ENCODE data around the gene MYL12B.

The MYL12B gene

DNA sequence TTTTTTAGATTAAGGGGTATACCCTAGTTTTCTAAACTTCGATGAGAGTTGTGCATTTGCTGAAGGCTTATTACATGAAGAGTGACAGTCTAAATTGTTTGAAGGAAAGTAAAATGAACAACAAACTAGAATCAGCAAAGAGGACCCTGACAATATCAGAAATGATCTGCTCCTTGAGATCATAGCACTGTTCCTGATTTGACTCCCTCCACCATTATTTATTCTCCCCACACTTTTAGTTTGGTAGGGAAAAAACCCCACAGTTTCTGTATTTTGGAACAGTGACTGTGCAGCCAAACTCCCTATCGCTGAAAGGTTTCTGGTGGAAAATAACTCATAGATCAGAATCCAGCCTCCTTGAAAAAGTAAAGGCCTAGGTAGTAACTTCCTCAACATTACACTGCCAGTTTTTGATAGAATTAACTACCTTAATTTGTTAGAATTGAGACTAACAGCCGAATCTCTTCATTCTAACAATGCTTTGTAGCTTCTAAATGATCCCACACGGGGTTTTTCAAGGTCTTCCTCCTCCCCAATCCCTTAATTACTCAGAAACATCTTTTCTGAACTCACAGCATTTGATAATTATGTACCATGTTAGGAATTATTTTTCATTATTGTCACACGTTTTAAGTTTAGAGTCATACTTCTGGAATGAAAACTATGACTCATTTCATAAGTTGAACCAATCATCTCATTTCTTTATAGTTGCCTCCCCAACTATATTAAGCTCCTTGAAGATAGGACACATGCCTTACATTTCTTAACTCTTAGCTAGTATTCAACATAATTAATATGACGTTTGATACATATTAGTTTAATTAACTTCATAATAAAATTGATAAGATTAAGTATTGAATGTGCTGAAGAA lies 11.5 kb upstream of the MYL12B start:
- Histone ChIP-seq H3K4me3 (ENCODE audit: low read depth in 1 of 2, low read length in 2 of 2) (peak overlapping the region; percentile 0 to 23), H3K27me3 (ENCODE audit: control insufficient read depth in 1 of 2, insufficient read depth in 2 of 2, low read length in 2 of 2) (no peaks in the 10 kb centered on the region), H3K9ac (ENCODE audit: low read depth in 1 of 2, low read length in 2 of 2) (peak overlapping the region; percentile 2 to 40), H3K4me1 (ENCODE audit: control insufficient read depth in 1 of 2, insufficient read depth in 2 of 2, low read length in 2 of 2) (peaks cover 26 to 38% of the 10 kb centered on the region in 2 donors), H3K9me3 (ENCODE audit: control insufficient read depth in 1 of 2, low read length in 2 of 2) (no peaks in the 10 kb centered on the region), H3K27ac (ENCODE audit: low read depth, low read length) (no peak overlapping the region), H3K36me3 (ENCODE audit: control insufficient read depth in 1 of 2, insufficient read depth in 2 of 2, low read length in 2 of 2) (peaks cover 28 to 29% of the 10 kb centered on the region in 2 donors)

DNA sequence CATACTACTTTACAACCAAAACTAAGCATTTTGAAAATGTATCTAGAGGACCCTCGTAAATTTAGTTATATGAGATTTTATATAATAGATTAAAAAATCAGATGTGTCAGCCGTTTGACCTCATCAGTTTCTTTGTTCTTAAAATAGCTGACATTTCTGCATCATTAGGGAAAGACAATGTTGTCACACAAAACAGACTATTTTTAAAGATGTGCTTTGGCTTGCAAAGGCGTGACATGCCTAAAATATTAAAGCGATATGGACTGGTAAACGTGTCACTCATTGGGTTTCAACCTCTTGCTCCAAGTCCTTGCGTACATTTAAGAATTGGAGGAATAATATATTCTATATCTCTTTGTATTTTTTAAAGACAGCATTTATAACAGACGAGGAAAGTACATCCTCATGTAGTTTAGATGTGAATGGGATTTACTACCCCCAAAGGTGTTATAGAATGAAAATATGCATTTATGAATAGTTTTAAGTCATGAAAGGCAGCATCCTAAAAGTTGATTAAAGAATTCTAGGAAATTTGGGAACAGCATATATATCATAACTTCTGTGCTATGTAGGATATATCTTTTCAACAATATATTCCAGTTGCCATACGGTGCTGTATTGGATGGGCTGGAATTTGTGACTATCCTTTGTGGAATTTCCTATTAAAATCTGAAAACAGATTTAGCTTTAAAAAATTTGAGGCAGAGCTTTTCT lies 10.5 kb upstream of the MYL12B start:
- H3K27ac ChIP-seq (ENCODE audit: low read depth, low read length): no peak overlapping the region
- peaks cover 36 to 38% of the 10 kb centered on the region in 2 donors for H3K36me3 ChIP-seq (ENCODE audit: control insufficient read depth in 1 of 2, insufficient read depth in 2 of 2, low read length in 2 of 2)
- no peaks in the 10 kb centered on the region for H3K9me3 ChIP-seq (ENCODE audit: control insufficient read depth in 1 of 2, low read length in 2 of 2)
- no peaks in the 10 kb centered on the region for H3K27me3 ChIP-seq (ENCODE audit: control insufficient read depth in 1 of 2, insufficient read depth in 2 of 2, low read length in 2 of 2)
- peaks cover 23 to 35% of the 10 kb centered on the region in 2 donors for H3K4me1 ChIP-seq (ENCODE audit: control insufficient read depth in 1 of 2, insufficient read depth in 2 of 2, low read length in 2 of 2)
- no peak overlapping the region for H3K9ac ChIP-seq (ENCODE audit: low read depth in 1 of 2, low read length in 2 of 2)
- no peak overlapping the region for H3K4me3 ChIP-seq (ENCODE audit: low read depth in 1 of 2, low read length in 2 of 2)

DNA sequence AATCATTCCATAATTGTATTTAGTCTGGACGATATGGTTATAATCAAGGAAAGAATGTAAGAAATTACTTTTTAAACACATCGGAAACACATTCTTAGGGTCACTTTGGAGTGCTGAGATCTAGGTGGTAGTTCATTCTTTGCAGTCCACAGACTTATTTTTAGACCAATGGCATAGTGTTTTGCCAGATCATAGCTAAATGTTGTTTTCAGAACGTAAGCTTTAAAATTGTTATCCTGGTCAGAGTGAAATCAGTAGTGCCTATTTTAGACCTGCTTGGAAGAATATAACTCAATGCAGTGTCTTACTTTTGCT lies 10.0 kb upstream of the MYL12B start:
- Histone ChIP-seq H3K4me1 (ENCODE audit: control insufficient read depth in 1 of 2, insufficient read depth in 2 of 2, low read length in 2 of 2) (peaks cover 18 to 35% of the 10 kb centered on the region in 2 donors), H3K4me3 (ENCODE audit: low read depth in 1 of 2, low read length in 2 of 2) (no peak overlapping the region), H3K36me3 (ENCODE audit: control insufficient read depth in 1 of 2, insufficient read depth in 2 of 2, low read length in 2 of 2) (peaks cover 41% of the 10 kb centered on the region in 2 donors), H3K27ac (ENCODE audit: low read depth, low read length) (no peak overlapping the region), H3K9ac (ENCODE audit: low read depth in 1 of 2, low read length in 2 of 2) (no peak overlapping the region), H3K27me3 (ENCODE audit: control insufficient read depth in 1 of 2, insufficient read depth in 2 of 2, low read length in 2 of 2) (no peaks in the 10 kb centered on the region), H3K9me3 (ENCODE audit: control insufficient read depth in 1 of 2, low read length in 2 of 2) (no peaks in the 10 kb centered on the region)

DNA sequence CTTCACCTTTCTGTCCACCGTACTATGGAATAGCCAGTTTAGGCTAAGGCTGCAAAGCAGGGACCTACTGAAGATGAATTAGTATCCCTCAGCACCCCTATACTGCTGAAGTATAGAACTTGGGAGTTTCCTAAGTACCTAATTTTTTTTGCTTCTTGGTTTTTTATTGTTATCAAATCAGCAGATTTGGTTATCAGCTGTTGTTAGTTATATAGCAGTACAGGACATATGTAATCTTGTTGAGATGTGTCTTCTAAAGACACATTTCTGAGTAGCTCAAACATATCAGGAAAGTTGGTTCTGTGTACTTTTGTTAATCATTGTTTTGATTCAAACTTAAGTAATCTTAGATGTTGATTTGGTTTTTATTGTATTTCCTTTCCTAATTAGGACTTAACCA lies 9.1 kb upstream of the MYL12B start:
- Histone ChIP-seq H3K4me1 (ENCODE audit: control insufficient read depth in 1 of 2, insufficient read depth in 2 of 2, low read length in 2 of 2) (peaks cover 18 to 35% of the 10 kb centered on the region in 2 donors), H3K27me3 (ENCODE audit: control insufficient read depth in 1 of 2, insufficient read depth in 2 of 2, low read length in 2 of 2) (no peaks in the 10 kb centered on the region), H3K9ac (ENCODE audit: low read depth in 1 of 2, low read length in 2 of 2) (no peak overlapping the region), H3K4me3 (ENCODE audit: low read depth in 1 of 2, low read length in 2 of 2) (no peak overlapping the region), H3K36me3 (ENCODE audit: control insufficient read depth in 1 of 2, insufficient read depth in 2 of 2, low read length in 2 of 2) (peaks cover 48 to 50% of the 10 kb centered on the region in 2 donors), H3K27ac (ENCODE audit: low read depth, low read length) (no peak overlapping the region), H3K9me3 (ENCODE audit: control insufficient read depth in 1 of 2, low read length in 2 of 2) (no peaks in the 10 kb centered on the region)

DNA sequence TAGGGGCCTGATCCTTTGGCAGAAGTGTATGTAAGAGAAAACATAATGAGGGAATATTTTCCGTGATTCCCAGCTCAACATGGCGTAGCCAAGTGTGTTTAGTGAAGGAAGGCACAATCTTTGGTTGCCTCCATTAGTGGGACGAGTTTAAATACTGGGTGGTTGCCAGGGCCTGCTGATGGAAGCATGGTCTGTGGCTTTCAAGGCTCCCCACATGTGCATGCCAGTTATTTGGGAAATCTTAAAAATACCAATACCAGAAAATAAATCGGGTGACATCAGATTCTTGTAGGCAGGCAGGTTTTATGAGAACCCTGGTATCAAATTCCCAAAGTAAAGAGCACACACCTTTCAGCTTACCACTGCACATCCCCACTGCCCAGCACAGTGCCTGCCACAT lies 7.2 kb upstream of the MYL12B start:
- Histone ChIP-seq H3K9ac (ENCODE audit: low read depth in 1 of 2, low read length in 2 of 2) (no peak overlapping the region), H3K36me3 (ENCODE audit: control insufficient read depth in 1 of 2, insufficient read depth in 2 of 2, low read length in 2 of 2) (peaks cover 46 to 59% of the 10 kb centered on the region in 2 donors), H3K9me3 (ENCODE audit: control insufficient read depth in 1 of 2, low read length in 2 of 2) (no peaks in the 10 kb centered on the region), H3K4me3 (ENCODE audit: low read depth in 1 of 2, low read length in 2 of 2) (no peak overlapping the region), H3K27me3 (ENCODE audit: control insufficient read depth in 1 of 2, insufficient read depth in 2 of 2, low read length in 2 of 2) (no peaks in the 10 kb centered on the region), H3K4me1 (ENCODE audit: control insufficient read depth in 1 of 2, insufficient read depth in 2 of 2, low read length in 2 of 2) (peaks cover 12 to 29% of the 10 kb centered on the region in 2 donors), H3K27ac (ENCODE audit: low read depth, low read length) (no peak overlapping the region)

DNA sequence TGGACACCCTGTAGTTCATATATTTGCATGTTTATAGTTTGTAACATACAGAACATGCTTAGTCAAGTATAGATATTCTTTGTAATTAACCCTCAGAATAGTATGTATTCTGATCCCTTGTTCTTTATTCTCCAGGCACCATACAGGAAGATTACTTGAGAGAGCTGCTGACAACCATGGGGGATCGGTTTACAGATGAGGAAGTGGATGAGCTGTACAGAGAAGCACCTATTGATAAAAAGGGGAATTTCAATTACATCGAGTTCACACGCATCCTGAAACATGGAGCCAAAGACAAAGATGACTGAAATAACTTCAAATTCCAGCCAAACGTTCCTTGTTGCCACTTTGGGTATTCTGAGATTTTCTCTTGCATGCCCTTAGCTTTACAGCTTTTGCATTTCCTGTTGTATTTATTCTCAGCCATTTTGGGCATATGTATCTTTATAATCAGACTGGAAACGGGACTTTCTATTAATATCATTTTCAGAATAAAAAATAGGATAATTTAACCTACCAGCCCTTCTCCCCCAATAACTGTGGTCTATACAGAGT lies 6.2 kb upstream of the MYL12B start:
- H3K27ac ChIP-seq (ENCODE audit: low read depth, low read length): no peak overlapping the region

DNA sequence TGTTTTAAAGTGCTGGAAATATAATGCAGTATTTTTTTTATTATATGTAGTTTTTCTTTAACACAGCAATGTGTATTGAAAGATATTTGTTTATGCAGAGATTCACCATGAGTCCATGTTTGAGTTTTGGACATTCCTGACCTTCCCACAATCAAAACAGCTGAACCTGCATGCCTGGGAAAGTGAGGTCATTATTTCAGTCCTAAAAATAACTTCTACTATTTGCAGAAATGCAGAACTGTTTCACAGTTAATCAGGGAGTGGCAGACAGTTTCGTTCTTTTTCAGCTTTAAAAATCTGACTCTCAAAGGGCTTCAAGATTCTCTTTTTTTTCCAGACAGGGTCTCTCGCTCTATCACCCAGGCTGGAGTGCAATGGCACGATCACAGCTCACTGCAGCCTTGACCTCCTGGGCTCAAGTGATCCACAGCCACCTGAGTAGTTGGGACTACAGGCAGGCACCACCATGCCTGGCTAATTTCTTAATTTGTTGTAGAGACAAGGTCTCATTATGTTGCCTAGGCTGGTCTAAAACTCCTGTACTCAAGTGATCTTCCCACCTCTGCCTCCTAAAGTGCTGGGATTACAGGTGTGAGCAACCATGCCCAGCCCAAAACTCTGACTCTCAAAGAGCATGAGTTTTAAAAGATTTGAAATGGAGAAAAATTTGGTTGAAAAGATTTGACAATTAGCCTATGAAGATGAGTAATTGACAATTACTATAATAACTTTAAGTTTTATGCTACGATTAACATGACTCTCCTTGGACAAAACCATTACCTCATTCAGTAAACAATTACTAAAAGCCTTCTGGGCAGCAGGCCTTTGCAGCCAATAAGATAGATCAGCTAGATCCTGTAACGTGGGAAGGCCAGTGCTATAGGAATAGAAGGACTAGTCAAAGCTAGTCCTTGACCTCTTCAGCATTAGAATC lies 5.0 kb upstream of the MYL12B start:
- Histone ChIP-seq H3K4me1 (ENCODE audit: control insufficient read depth in 1 of 2, insufficient read depth in 2 of 2, low read length in 2 of 2) (peaks cover 11 to 22% of the 10 kb centered on the region in 2 donors), H3K36me3 (ENCODE audit: control insufficient read depth in 1 of 2, insufficient read depth in 2 of 2, low read length in 2 of 2) (peaks cover 46 to 56% of the 10 kb centered on the region in 2 donors), H3K9me3 (ENCODE audit: control insufficient read depth in 1 of 2, low read length in 2 of 2) (no peaks in the 10 kb centered on the region), H3K9ac (ENCODE audit: low read depth in 1 of 2, low read length in 2 of 2) (no peak overlapping the region), H3K27ac (ENCODE audit: low read depth, low read length) (no peak overlapping the region), H3K27me3 (ENCODE audit: control insufficient read depth in 1 of 2, insufficient read depth in 2 of 2, low read length in 2 of 2) (no peaks in the 10 kb centered on the region), H3K4me3 (ENCODE audit: low read depth in 1 of 2, low read length in 2 of 2) (no peak overlapping the region)

More for the DNA sequence above, 6.2 kb upstream of the MYL12B start:
- Histone ChIP-seq H3K27me3 (ENCODE audit: control insufficient read depth in 1 of 2, insufficient read depth in 2 of 2, low read length in 2 of 2) (no peaks in the 10 kb centered on the region), H3K4me3 (ENCODE audit: low read depth in 1 of 2, low read length in 2 of 2) (no peak overlapping the region), H3K36me3 (ENCODE audit: control insufficient read depth in 1 of 2, insufficient read depth in 2 of 2, low read length in 2 of 2) (peaks cover 46 to 56% of the 10 kb centered on the region in 2 donors), H3K4me1 (ENCODE audit: control insufficient read depth in 1 of 2, insufficient read depth in 2 of 2, low read length in 2 of 2) (peaks cover 9 to 27% of the 10 kb centered on the region in 2 donors), H3K9ac (ENCODE audit: low read depth in 1 of 2, low read length in 2 of 2) (no peak overlapping the region), H3K9me3 (ENCODE audit: control insufficient read depth in 1 of 2, low read length in 2 of 2) (no peaks in the 10 kb centered on the region)

DNA sequence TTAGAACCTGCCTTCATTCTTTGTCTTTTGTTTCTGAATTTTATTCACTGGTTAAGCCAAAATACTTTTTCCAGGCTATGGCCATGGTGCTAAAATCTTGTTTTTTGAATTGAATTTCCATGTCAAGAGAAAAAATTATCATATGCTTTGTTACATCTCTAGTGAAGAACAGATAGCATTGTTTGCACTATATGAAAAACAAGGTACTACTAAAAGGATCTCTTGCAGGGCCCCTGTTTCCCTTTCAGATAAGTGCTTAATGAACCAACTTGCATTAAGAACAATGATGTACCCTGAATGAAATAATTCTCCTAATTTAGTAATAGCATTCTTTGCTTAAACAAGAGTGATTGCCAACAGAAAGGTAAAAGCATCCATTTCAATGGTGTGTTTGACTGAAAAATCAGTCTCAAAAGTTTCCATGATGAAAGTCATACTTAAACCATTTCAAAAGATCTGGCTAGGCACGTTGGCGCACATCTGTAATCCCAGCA lies 4.3 kb upstream of the MYL12B start:
- Histone ChIP-seq H3K4me1 (ENCODE audit: control insufficient read depth in 1 of 2, insufficient read depth in 2 of 2, low read length in 2 of 2) (peaks cover 11 to 15% of the 10 kb centered on the region in 2 donors), H3K27ac (ENCODE audit: low read depth, low read length) (no peak overlapping the region), H3K27me3 (ENCODE audit: control insufficient read depth in 1 of 2, insufficient read depth in 2 of 2, low read length in 2 of 2) (no peaks in the 10 kb centered on the region), H3K36me3 (ENCODE audit: control insufficient read depth in 1 of 2, insufficient read depth in 2 of 2, low read length in 2 of 2) (peaks cover 46 to 56% of the 10 kb centered on the region in 2 donors), H3K9me3 (ENCODE audit: control insufficient read depth in 1 of 2, low read length in 2 of 2) (no peaks in the 10 kb centered on the region), H3K4me3 (ENCODE audit: low read depth in 1 of 2, low read length in 2 of 2) (no peak overlapping the region), H3K9ac (ENCODE audit: low read depth in 1 of 2, low read length in 2 of 2) (no peak overlapping the region)

DNA sequence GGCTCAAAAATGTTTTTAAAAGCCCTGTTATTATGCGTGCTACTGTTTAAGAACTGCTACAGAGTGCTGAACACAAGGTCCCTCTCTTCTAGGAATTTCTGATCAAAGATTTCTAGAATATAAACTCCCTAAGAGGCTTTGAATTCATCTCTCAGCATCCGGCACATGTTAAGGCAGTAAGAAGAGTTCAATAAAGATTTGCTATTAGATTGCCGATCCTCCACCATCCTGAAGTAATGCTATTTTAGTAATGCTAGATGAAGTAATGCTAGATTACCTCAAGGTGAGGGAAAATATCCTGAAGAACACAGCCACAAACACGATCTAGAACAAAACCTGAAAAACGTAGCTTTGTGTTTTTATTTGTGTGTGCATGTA lies 949 bp upstream of the MYL12B start:
- Histone ChIP-seq H3K4me1 (ENCODE audit: control insufficient read depth in 1 of 2, insufficient read depth in 2 of 2, low read length in 2 of 2) (peaks cover 31 to 34% of the 10 kb centered on the region in 2 donors), H3K36me3 (ENCODE audit: control insufficient read depth in 1 of 2, insufficient read depth in 2 of 2, low read length in 2 of 2) (peaks cover 16 to 27% of the 10 kb centered on the region in 2 donors), H3K9ac (ENCODE audit: low read depth in 1 of 2, low read length in 2 of 2) (peak overlapping the region; percentile 95 to 99), H3K9me3 (ENCODE audit: control insufficient read depth in 1 of 2, low read length in 2 of 2) (no peaks in the 10 kb centered on the region), H3K27ac (ENCODE audit: low read depth, low read length) (peak overlapping the region; percentile 96), H3K4me3 (ENCODE audit: low read depth in 1 of 2, low read length in 2 of 2) (peak overlapping the region; percentile 96), H3K27me3 (ENCODE audit: control insufficient read depth in 1 of 2, insufficient read depth in 2 of 2, low read length in 2 of 2) (no peaks in the 10 kb centered on the region)

All from duodenal mucosa (tissue), 2 donors.